MV-4-11 (cell line): ENCODE results near the gene ATOSA.

ENCODE experiments used
- DNase-seq: peaks from one replicate; lab custom pipeline; 2025; lab: John Stamatoyannopoulos, UW

Gene ATOSA

GRCh38 chr15:52682200-52682599, 3.0 kb upstream of the ATOSA start:
- no peak for DNase-seq

- no peak for DNase-seq
Observed at GRCh38 chr15:52681441-52681840, 2.3 kb upstream of the ATOSA start.

GRCh38 chr15:52680761-52681160, 1.6 kb upstream of the ATOSA start:
- no peak for DNase-seq

DNA sequence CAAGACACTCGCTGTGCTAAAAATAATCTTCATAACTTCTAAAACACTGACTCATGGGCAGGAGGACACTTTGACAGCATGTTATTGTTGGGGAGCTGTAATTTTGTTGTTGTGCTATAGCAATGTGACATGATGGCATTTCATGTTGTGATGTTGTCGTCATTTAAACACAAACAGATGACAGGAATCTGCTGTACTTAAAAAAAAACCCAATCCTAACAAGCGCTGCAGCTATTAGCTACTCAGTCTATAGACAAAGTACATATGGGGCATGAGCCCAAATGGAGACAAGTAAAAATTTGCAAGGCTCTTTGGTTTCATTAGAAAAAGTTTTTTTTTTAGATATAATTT, 828 bp upstream of the ATOSA start:
- DNase-seq: no peak

DNA sequence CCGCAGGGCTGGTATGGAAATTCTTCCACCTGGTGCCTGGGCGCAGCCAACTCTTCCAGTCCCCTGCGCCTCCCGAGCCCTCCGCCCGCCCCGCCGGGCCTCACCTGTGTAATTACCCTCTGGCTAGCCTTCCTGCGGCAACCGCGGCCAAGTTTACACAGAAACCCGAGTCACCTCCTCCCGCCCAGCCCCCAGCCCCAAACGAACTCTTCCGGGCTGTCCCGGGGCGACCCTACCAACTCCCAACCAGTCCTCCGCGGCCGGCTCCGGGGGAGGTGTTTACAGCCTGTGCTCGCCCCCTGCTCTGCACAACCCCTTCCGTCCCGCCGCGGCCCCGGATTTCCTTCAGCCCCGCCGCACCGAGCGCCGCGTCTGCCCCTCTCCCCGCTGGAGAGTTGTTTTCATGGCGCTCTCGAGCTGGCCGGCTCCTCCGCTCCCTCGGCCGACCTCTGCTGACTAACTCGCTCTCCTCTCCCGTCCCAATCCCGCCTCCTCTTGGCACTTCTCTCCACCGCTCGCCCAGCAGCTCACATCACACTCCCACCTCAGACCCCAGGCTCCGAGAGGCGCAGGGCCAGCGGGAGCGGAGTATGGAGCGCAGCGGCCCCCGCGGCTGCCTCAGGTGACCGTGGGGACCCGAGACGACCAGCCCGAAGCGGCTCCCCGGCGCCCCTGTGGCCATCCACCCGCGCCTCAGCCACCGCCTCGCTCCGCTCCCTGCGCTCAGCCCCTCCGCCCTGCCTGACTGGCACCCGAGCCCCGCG, 538 bp downstream of the ATOSA start:
- no peak for DNase-seq

GRCh38 chr15:52677593-52678467, 1.4 kb downstream of the ATOSA start:
- peak; percentile 41 for DNase-seq

DNA sequence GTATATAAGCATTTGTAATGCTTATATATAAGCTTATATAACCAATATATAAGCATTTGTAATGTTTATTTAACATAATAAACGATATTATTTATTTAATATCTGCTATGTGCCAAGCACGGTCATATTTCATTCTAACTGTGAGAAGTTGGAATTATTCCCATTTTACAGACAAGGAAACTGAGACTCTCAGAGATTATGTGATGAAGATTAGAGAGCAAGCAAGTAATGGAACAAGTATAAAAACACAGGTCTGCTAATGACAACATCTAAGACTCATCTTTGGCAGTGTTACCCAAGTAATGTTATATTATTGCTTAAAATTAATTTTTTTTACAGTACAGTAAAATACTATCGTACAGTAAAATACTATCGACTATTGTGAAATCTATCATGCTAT, 4.4 kb downstream of the ATOSA start:
- DNase-seq: no peak

GRCh38 chr15:52673734-52674133, 5.5 kb downstream of the ATOSA start:
- peak; percentile 11 for DNase-seq

DNA sequence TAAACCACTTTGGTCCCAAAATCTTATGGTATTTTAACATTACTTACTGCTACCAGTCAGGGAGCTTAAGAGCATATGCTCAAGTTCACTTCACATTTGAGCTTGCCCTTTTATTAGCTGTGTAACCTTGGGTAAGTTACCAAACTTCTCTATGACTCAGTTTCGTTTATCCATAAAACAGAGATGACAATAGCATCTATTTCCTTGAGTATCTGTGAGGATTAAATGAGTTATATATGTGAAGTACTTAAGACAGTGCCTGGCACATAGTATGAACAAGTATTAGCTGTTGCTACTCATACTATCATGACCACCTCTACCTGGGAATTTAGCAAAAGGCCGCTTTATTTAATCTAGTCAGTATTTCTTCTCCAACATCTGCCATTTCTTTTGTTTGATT, 5.9 kb downstream of the ATOSA start:
- no peak for DNase-seq

DNA sequence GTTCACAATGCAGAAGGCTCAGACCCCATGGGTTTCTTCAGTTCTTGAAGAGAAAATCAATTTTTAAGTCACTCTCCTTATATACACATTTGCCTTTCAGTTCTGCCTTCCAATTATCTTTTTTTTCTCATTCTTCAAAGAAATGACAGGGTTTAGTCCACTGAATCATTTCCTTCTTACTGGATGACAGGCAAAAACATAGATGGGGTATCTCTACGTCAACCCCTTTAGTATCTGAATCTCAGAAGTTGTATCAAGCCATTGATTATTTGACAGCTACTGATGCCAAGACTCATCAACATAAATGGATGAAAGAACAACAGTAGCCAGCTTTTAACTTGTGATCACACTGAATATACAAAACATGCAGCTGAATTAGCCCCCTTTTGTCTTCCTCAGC, 6.5 kb downstream of the ATOSA start:
- no peak for DNase-seq

DNA sequence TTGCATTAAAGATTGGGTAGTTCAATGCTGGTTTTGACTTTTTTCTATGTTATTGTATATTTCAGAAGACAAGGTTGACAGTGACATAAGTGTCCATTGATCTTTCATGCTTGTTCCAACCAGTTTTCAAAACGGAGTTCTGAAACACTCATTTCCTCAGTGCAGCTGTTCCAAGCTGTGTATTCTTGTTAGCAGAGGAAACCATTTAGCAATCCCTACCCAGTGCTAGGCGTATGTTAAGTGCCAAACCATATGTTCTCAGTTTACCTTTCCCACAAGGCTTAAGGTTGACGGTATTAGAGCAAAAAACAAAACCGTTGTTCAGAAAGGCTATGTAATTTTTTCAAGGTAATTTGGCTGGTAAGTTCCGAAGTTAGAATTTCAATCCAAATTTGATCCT, 9.1 kb downstream of the ATOSA start:
- no peak for DNase-seq

DNA sequence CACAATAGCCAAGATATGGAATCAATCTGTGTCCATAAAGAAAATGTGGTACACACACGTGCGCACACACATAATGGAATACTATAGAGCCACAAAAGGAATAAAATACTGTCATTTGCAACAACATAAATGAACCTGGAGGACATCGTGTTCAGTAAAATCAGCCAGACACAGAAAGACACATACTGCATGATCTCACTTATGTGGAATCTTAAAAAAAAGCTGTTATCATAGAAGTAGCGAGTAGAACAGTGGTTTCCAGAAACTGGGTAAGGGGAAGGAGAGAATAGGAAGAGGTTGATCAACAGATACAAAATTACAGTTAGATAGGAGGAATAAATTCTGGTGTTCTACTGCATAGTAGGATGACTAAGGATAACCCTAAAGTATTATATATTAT, 11.1 kb downstream of the ATOSA start:
- DNase-seq: no peak

DNA sequence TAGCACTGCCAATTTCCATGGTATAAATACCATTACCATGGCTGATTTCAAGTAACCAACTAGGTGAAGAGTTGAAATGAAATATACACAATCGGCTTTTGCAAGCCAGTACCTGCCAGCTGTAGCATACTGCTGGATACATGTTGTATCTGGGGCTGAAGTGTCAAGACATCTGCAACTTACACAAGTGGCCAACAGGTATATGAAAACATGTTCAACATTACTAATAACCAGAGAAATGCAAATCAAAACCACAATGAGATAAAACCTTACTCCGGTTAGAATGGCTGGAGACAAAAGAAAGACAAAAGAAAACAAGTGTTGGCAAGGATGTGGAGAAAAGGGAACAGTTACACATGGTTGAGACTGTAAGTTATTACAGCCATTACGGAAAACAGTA, 11.6 kb downstream of the ATOSA start:
- no peak for DNase-seq

GRCh38 chr15:52663536-52664294, 15.5 kb downstream of the ATOSA start:
- DNase-seq: no peak

DNA sequence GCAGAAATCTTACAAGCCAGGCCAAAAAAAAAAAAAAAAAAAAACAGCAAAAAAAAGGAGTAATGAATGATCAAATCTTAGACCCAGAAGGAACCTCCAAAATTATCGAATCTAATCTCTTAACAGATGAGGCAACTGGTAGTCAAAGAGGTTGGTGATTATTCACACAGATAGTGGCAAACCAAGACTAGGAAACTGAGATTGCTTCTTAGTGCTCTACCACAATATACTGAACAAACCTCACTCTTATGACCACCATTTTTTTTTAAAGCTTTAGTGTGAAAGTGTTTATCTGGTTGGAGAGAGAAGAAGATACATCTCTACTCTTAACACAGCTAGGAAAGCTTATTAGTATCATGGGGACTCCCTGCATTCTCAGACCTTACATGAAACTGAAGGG, 17.3 kb downstream of the ATOSA start:
- DNase-seq: no peak

GRCh38 chr15:52660192-52660591, 19.0 kb downstream of the ATOSA start:
- DNase-seq: no peak

DNA sequence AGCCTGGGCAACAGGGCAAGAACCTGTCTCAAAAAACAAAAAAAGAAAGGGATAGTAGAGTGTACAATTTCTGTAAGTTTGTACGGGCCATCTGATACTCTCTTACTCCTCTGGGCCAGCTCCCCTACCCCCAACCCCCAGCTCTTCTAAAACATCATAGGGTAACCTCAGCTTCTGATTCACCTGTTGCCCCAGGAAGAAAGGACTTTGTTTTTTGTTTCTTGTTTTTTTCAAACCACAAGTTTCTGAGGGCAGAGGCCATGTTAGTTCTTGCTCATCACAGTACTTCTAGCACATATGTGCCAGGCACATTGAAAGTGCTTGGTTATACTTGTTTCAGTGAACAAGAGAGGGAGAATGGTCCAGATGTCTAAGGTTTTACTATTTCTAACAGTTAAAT, 20.2 kb downstream of the ATOSA start:
- no peak for DNase-seq

DNA sequence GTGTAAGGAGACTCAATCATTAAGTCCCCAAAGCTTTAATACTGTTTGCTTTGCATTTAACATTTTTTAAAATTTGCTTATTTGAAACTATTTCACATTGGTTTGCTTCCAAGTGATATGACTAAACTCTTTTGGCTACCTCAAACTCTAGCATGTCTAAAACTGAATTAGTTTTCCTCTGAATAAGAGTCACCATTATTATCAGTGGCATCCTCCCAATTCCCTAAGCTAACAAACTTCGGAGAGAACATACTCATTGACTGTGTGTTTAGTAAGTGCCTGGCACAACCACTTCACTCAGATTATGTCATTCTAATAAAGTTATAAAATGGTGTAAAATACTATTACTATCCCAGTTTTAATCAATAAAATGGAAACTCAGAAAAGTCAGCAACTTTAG, 21.9 kb downstream of the ATOSA start:
- DNase-seq: no peak

GRCh38 chr15:52656412-52656811, 22.8 kb downstream of the ATOSA start:
- no peak for DNase-seq

DNA sequence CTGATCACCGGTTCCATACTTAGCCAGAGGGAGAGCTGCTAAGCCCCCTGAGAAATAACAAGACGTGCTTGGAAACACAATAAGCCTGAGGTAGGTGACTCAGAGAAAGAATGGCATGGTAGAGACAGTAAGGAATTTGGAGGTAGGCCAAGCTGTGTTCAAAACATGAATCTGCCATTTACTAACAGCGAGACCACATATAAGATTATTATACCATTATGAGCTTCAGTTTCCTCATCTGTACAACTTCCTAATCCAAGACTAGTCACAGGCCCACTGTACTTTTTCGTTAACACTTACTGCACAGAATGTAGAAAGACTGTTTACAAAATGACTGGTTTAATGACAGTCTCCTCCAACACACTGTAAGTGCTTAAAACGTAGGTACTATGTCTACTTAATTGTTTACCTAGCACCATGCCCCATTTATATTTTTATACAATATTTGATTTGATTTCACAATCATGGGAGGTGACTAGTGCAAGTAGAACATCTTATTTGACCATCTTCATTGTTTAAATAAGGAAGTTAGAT, 25.7 kb downstream of the ATOSA start:
- DNase-seq: no peak

- DNase-seq: no peak
Observed at GRCh38 chr15:52652984-52653383, 26.2 kb downstream of the ATOSA start.

GRCh38 chr15:52652286-52652685, 26.9 kb downstream of the ATOSA start:
- no peak for DNase-seq

DNA sequence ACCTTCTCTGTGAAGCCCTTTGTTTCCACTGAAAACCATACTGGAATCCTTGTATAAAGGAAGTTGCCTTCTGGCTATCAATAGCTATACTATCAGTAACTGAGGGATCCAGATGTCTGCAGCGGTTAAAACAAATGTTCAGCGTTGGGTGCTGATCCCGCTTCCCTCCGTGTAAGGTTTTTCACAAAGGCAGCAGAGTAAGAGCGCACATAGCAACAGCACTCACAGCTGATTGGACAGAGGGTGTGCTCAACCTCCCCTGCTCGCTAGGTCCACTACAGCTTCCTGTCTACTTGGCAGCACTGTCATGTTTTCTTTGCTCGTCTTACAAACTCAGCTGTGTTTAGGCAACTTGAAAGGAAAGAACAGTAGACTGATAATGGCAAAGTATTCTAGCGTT, 27.3 kb downstream of the ATOSA start:
- DNase-seq: peak; percentile 67
